Spleen (tissue), 11 donors: ENCODE data around the gene NFATC2IP. TPM values are rescaled to one million over a fixed set of nuclear protein-coding genes. Genes with fewer than 3 reads are reported as not detected.
A peak's percentile ranks its signal among the peaks of the same experiment; 100 is the strongest.

Experiments
- DNase-seq: peaks from one replicate; pipeline ENCODE4 v3.0.0-alpha.2; 2020
- H3K27ac ChIP-seq, 8 donors: fragments of 200-600 bp; sonication (generic) in 7 of 8; 1 replicate in 4 of 8; 2 replicates in 4 of 8; pipeline versions ENCODE4 v1.5.0 to v1.8.0; 2016 to 2021; ENCODE audit warnings: inconsistent platforms in 4 of 8, mild to moderate bottlenecking in 4 of 8, moderate library complexity in 1 of 8
- H3K27me3 ChIP-seq, 7 donors: fragments of 200-600 bp; sonication (generic) in 6 of 7; replicated peaks in 1 of 7; 1 replicate in 4 of 7; 2 replicates in 3 of 7; pipeline versions ENCODE4 v1.5.0 to v1.8.0; 2016 to 2021; ENCODE audit warnings: inconsistent platforms in 3 of 7, mild to moderate bottlenecking in 1 of 7
- H3K36me3 ChIP-seq, 6 donors: fragments of 200-600 bp; sonication (generic) in 5 of 6; 1 replicate in 4 of 6; 2 replicates in 2 of 6; pipeline versions ENCODE4 v1.5.0 to v1.8.0; 2016 to 2021; ENCODE audit warnings: inconsistent platforms in 2 of 6
- H3K4me1 ChIP-seq, 6 donors: fragments of 200-600 bp; sonication (generic) in 5 of 6; 1 replicate in 3 of 6; 2 replicates in 3 of 6; pipeline versions ENCODE4 v1.5.0 to v1.8.0; 2016 to 2021; ENCODE audit warnings: inconsistent platforms in 3 of 6
- H3K4me3 ChIP-seq, 8 donors: fragments of 200-600 bp; sonication (generic) in 7 of 8; 1 replicate in 4 of 8; 2 replicates in 4 of 8; pipeline versions ENCODE4 v1.5.0 to v1.8.0; 2016 to 2021; ENCODE audit warnings: inconsistent platforms in 4 of 8, mild to moderate bottlenecking in 4 of 8, moderate library complexity in 2 of 8
- H3K9me3 ChIP-seq, 8 donors: fragments of 200-600 bp; sonication (generic) in 7 of 8; 1 replicate in 4 of 8; 2 replicates in 4 of 8; pipeline versions ENCODE4 v1.5.0 to v1.8.0; 2016 to 2021; ENCODE audit warnings: inconsistent platforms in 4 of 8
- POLR2A ChIP-seq, 3 donors: fragments of 450-650 bp; IDR thresholded peaks; one replicate each; pipeline ENCODE4 v1.5.1; 2017; ENCODE audit warnings: antibody characterized with exemption in 3 of 3, mild to moderate bottlenecking in 1 of 3
- POLR2AphosphoS5 ChIP-seq, 3 donors: sonication (generic); formaldehyde crosslinking; IDR thresholded peaks; one replicate each; pipeline ENCODE4 v1.5.1; 2017; ENCODE audit warnings: antibody characterized with exemption in 3 of 3
- WGBS, 5 donors: extraction: QIAGEN DNeasy Blood & Tissue Kit in 3 of 5; methylation state at CpG; one replicate each; pipeline versions ENCODE4 v1.1.5 to v1.1.7; 2013 to 2018; 5-methylcytosine and 5-hydroxymethylcytosine counted together
- intact Hi-C: fragments of 100-400 bp; cut with DNase I; formaldehyde crosslinking; loops from one replicate; pipeline ENCODE4 v1.15.0; 2023; ENCODE audit warnings: low total_unique reads
- polyA plus RNA-seq, 3 donors: library from polyadenylated mRNA; stranded (reverse); fragments of 200-250 nt; gene quantifications; one replicate each; pipeline ENCODE4 v1.2.1, GENCODE V29; 2013
- total RNA-seq, 7 donors: library from RNA; depleted of rRNA in 3 of 7; stranded (reverse); fragments of >200 nt in 3 of 7; fragmentation: NEBNext Ultra II Directional in 4 of 7; extraction: Animal tissue kit (Norgen Biotek cat#: 25700) in 4 of 7; gene quantifications; one replicate each; pipeline versions ENCODE4 v1.1.0 to v1.2.1, GENCODE V29; 2016 to 2021
- TF ChIP-seq, protein P1 (sequence below), 11 experiments: fragments of 200-600 bp in 7 of 11; fragments of 450-650 bp in 4 of 11; sonication (generic) in 4 of 11; IDR thresholded peaks in 8 of 11; conservative IDR thresholded peaks in 3 of 11; 1 replicate in 7 of 11; 2 replicates in 4 of 11; pipeline versions ENCODE4 v1.4.0 to v1.8.0; 2016 to 2021; ENCODE audit warnings: antibody characterized with exemption in 11 of 11, inconsistent platforms in 4 of 11, mild to moderate bottlenecking in 1 of 11
- donor health status: healthy with polysubstance abuse.
- donor health status: DM: no; HTN: no; CAD: no; lungs with moderate emphysema.
- donor health status: DM: no; HTN: no; CAD: no.
- donor health status: Bipolar disorder and iron deficiency.
- donor health status: healthy.
- donor health status: DM: no; HTN: no; CAD: no.
- donor health status: DM: yes; HTN: yes; CAD: no.

NFATC2IP gene
- total and polyA plus RNA-seq, 10 donors = 21.1 to 63.5 (median 46.5) TPM

DNA sequence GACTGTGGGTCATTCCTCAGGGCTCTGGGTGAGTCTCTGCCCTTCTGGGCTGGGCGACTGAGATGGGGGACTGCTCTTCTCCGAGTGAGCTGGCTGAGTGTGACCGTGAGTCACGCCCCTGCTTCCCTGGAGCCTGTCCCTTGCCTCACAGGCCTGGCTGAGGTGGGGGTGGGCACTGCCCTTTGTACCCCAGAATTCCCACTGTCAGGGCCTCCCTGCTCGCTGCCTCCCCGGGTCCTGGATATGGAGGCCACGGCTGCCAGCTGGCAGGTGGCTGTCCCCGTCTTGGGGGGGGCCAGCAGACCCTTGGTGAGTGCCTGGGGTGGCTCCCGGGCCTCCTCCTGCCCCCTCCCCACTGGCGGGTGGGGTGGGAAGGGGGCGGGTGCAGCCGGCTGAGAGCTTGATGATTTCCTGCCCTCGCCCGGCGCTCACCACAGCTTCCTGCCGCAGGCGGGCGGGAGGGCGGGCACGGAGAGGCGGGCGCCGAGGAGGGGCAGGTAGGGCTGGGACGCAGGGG lies 33.9 kb downstream of the NFATC2IP start, which contains the start of gene LAT:
Gene LAT (plus strand): TSS at position 434 of the 517 bp plus-strand sequence. CDS start 366 bp downstream, outside the sequence.
- H3K27ac ChIP-seq = peak within 1 kb of the TSS; percentile 34 to 90 (median 78)
- TF ChIP-seq POLR2AphosphoS5 (IDR thresholded peaks at IDR 0.05) (peak; percentile 12 to 76 (median 61)), POLR2A (IDR thresholded peaks at IDR 0.05) (no peak)
- peaks cover 0 to 21% (median 15%) of the 10 kb centered on the region in 8 donors for H3K9me3 ChIP-seq
- DNase-seq = peak; percentile 94
- WGBS, 5 donors = 6 to 30% (median 16%) methylated on average over 2 to 24 of the region's 24 CpGs
- intact Hi-C loops = no loop called here
- no peaks in the 10 kb centered on the region for H3K27me3 ChIP-seq
- peaks cover 7 to 100% (median 74%) of the 10 kb centered on the region in 6 donors for H3K36me3 ChIP-seq
- H3K4me1 ChIP-seq = peaks cover 10 to 67% (median 24%) of the 10 kb centered on the region in 6 donors
- H3K4me3 ChIP-seq = peak within 1 kb of the TSS; percentile 31 to 75 (median 44)

DNA sequence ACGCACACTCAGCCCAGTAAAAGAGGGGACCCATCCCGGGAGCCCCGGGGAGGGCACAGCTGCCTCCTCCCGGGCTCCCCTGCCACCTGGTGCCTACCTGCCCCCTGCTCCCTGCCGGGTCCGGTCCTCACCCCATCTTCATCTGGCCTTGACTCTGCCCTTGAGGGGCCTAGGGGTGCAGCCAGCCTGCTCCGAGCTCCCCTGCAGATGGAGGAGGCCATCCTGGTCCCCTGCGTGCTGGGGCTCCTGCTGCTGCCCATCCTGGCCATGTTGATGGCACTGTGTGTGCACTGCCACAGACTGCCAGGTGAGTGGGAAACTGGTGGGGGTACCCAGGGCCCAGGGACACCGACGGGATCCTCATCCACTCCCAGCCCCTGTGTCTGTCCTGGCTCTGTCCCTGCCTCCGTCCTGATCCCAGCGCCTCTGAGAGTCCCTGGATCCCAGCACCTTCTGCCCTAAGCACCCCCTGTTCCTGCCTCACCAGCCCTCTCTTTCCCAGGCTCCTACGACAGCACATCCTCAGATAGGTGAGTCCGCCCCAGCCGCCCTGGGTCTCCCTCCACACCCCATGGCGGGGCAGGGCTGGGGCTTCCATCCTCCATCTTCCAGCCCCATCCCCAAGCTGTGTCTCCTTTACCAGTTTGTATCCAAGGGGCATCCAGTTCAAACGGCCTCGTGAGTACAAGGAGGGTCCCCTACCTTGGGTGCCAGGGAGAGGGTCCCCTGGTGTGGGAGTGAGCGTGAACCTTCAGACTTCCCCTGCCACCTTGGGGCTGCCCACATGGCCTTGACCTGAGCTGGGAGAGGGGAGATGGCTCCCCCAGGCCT lies 34.7 kb downstream of the NFATC2IP start:
- intact Hi-C loops = no loop called here
- Histone ChIP-seq H3K4me1 (peaks cover 10 to 74% (median 25%) of the 10 kb centered on the region in 6 donors), H3K27me3 (no peaks in the 10 kb centered on the region), H3K27ac (peak overlapping the region; percentile 34 to 90 (median 78)), H3K4me3 (peak overlapping the region; percentile 31 to 75 (median 44)), H3K36me3 (peaks cover 7 to 100% (median 75%) of the 10 kb centered on the region in 6 donors), H3K9me3 (peaks cover 0 to 21% (median 15%) of the 10 kb centered on the region in 8 donors)
- no peak for TF ChIP-seq POLR2AphosphoS5 (IDR thresholded peaks at IDR 0.05)
- TF ChIP-seq, protein P1, sequence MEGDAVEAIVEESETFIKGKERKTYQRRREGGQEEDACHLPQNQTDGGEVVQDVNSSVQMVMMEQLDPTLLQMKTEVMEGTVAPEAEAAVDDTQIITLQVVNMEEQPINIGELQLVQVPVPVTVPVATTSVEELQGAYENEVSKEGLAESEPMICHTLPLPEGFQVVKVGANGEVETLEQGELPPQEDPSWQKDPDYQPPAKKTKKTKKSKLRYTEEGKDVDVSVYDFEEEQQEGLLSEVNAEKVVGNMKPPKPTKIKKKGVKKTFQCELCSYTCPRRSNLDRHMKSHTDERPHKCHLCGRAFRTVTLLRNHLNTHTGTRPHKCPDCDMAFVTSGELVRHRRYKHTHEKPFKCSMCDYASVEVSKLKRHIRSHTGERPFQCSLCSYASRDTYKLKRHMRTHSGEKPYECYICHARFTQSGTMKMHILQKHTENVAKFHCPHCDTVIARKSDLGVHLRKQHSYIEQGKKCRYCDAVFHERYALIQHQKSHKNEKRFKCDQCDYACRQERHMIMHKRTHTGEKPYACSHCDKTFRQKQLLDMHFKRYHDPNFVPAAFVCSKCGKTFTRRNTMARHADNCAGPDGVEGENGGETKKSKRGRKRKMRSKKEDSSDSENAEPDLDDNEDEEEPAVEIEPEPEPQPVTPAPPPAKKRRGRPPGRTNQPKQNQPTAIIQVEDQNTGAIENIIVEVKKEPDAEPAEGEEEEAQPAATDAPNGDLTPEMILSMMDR (IDR thresholded peaks at IDR 0.05 in 8 of 11, conservative IDR thresholded peaks at IDR 0.05 in 3 of 11) = no peak
- no peak for TF ChIP-seq POLR2A (IDR thresholded peaks at IDR 0.05)
- peak; percentile 80 for DNase-seq
- 46 to 68% (median 52%) methylated on average over 13 to 19 of the region's 19 CpGs for WGBS, 5 donors

DNA sequence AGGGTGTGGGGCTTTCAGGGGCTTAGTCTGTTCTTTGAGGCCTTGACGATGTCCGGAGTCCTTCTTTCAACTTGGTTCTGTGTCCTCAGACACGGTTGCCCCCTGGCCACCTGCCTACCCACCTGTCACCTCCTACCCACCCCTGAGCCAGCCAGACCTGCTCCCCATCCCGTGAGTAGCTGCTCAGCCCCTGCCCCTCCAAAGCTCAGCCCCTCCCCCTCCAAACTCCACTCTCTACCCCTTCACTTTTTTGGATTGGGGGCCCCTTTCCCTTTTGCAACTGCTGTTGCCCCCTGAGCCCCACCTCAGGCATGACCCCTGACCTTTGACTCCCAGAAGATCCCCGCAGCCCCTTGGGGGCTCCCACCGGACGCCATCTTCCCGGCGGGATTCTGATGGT lies 35.3 kb downstream of the NFATC2IP start:
- intact Hi-C loops = no loop called here
- Histone ChIP-seq H3K9me3 (peaks cover 0 to 21% (median 15%) of the 10 kb centered on the region in 8 donors), H3K4me3 (peak overlapping the region; percentile 31 to 75 (median 44)), H3K4me1 (peaks cover 10 to 75% (median 25%) of the 10 kb centered on the region in 6 donors), H3K36me3 (peaks cover 7 to 99% (median 69%) of the 10 kb centered on the region in 6 donors), H3K27ac (peak overlapping the region; percentile 26 to 90 (median 78)), H3K27me3 (no peaks in the 10 kb centered on the region)
- no peak for TF ChIP-seq POLR2A (IDR thresholded peaks at IDR 0.05)
- WGBS, 5 donors = 73 to 87% (median 79%) methylated on average over 9 of the region's 9 CpGs
- no peak for DNase-seq

DNA sequence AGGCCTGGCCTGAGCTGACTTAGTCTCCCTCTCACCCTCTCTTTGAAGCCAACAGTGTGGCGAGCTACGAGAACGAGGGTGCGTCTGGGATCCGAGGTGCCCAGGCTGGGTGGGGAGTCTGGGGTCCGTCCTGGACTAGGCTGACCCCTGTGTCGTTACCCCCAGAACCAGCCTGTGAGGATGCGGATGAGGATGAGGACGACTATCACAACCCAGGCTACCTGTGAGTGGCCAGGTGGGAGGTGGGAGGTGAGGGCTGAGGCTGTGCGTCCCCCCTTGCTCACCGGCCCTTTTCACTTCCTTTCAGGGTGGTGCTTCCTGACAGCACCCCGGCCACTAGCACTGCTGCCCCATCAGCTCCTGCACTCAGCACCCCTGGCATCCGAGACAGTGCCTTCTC lies 35.8 kb downstream of the NFATC2IP start:
- TF ChIP-seq, protein P1 (IDR thresholded peaks at IDR 0.05 in 8 of 11, conservative IDR thresholded peaks at IDR 0.05 in 3 of 11) = no peak
- TF ChIP-seq POLR2AphosphoS5 (IDR thresholded peaks at IDR 0.05) (no peak), POLR2A (IDR thresholded peaks at IDR 0.05) (no peak)
- WGBS, 5 donors = 79 to 92% (median 85%) methylated on average over 11 to 13 of the region's 13 CpGs
- Histone ChIP-seq H3K9me3 (peaks cover 0 to 17% (median 13%) of the 10 kb centered on the region in 8 donors), H3K27ac (peak overlapping the region in 5 of 8 donors; percentile 26 to 90 (median 82)), H3K4me3 (peak overlapping the region; percentile 7 to 75 (median 44)), H3K27me3 (no peaks in the 10 kb centered on the region), H3K4me1 (peaks cover 10 to 79% (median 25%) of the 10 kb centered on the region in 6 donors), H3K36me3 (peaks cover 5 to 94% (median 65%) of the 10 kb centered on the region in 6 donors)
- DNase-seq = no peak
- intact Hi-C loops = no loop called here
